Iris pigment epithelial cell (primary cell): ENCODE measurements around the gene GATAD2B.

Experiments used
- DNase-seq: peaks from one replicate; pipeline ENCODE4 v3.0.0-alpha.2; 2011; ENCODE audit warnings: low read depth

GATAD2B gene

DNA sequence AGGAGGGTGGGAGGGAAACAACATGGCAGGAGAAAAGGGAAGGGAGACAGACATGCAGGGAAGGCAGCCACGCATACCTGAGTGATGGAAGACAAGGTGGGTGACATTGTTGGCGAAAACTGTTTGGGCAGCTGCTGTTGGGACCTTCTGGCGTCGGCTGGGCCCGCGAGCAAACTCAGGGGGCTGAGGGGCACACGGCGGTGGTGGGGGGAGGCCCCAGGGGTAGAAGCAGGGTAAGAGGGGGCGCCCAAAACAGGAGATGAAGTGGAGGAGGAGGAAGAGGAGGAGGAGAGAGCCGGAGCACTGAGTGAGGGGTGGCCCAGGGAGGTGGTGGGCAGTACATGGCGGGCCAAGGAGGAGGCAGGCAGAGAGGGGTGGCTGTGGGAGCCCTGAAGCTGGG is 28.4 kb upstream of the GATAD2B start:
- no peak for DNase-seq

- peak; percentile 73 for DNase-seq
Observed at GRCh38 chr1:153946622-153947241, 24.0 kb upstream of the GATAD2B start, which contains the start of gene DENND4B. TSS of gene DENND4B (minus strand) at chr1:153946718. CDS start at chr1:153944374, 2,344 bp downstream.

- peak; percentile 76 for DNase-seq
Observed at GRCh38 chr1:153945795-153946621, 23.2 kb upstream of the GATAD2B start.

GRCh38 chr1:153945131-153945794 is 22.5 kb upstream of the GATAD2B start:
- DNase-seq: peak; percentile 53

DNA sequence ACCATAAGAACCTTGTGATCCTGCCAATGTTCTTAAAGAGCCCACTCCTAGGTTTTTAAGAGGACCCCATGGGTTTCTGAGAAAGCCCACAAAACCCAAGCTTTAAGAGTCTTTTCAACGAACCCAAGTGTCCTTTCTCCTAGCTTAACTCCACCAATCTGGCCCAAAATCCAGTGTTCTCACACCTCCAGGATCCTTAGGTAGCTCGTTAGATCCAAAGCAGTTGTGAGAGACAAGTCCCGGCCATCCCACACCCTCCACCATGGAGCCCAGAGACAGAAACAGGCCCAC is 22.0 kb upstream of the GATAD2B start:
- no peak for DNase-seq

- DNase-seq: no peak
Observed at GRCh38 chr1:153944005-153944826, 21.4 kb upstream of the GATAD2B start.

GRCh38 chr1:153942766-153943549 is 20.2 kb upstream of the GATAD2B start:
- DNase-seq: no peak

GRCh38 chr1:153941826-153942725 is 19.3 kb upstream of the GATAD2B start:
- DNase-seq: no peak

DNA sequence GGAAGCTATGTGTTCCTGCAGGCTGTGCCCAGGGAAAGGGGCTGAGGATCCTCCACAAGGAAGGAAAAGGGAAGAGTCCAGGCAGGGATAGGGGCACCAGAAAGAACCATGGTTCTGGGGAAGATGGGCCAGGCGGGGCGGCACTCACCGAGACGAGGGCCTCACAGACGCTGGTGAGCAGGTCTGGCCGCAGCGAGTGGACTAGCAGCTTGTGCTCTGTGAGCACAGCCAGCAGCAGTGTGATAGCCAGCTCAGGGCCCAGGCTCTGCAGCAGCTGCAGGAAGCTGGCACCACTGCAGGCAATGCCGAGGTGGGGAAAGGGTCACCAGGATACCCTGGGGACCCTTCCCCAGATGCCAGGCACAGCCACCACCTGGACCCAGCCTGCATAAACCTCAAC is 18.0 kb upstream of the GATAD2B start:
- DNase-seq: no peak

DNA sequence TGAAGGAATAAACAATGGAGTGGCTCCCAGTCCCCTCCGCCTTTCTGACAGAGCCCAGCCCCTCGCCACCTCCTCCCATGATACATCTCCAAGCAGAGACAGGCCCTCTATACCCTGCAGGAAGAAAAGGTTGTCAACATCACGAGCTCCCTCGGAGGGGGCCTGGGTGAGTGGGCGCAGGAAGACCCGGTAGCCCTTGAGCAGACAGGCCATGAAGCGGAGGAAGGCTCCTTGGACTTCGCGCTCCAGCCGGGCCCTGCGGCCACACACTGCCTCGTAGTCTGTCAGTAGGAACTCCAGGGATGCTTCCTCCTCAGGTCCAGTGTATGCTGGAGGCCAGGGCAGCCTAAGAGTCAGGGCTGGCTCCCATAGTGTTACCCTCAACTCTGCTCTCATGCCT is 16.7 kb upstream of the GATAD2B start:
- no peak for DNase-seq

- DNase-seq: no peak
Observed at GRCh38 chr1:153938996-153939395, 16.2 kb upstream of the GATAD2B start.

DNA sequence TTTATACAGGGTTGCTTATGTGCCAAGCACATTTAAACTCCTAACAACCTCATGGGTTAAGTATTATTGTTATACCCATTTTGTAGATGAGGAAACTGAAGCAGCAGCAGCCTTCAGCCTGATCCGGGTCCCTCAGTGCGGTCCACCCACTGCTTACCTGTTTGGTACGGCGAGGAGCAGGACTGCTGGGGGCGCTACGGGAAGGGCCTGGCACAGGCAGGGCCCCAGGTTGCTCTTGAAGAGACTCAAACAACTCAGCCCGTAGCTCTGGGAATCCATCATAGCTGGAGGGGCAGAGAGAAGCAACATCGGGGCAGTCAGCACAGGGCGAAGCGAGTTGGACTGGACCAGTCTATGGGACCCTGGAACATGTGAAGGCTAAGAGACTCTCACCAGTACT is 14.6 kb upstream of the GATAD2B start:
- no peak for DNase-seq

DNA sequence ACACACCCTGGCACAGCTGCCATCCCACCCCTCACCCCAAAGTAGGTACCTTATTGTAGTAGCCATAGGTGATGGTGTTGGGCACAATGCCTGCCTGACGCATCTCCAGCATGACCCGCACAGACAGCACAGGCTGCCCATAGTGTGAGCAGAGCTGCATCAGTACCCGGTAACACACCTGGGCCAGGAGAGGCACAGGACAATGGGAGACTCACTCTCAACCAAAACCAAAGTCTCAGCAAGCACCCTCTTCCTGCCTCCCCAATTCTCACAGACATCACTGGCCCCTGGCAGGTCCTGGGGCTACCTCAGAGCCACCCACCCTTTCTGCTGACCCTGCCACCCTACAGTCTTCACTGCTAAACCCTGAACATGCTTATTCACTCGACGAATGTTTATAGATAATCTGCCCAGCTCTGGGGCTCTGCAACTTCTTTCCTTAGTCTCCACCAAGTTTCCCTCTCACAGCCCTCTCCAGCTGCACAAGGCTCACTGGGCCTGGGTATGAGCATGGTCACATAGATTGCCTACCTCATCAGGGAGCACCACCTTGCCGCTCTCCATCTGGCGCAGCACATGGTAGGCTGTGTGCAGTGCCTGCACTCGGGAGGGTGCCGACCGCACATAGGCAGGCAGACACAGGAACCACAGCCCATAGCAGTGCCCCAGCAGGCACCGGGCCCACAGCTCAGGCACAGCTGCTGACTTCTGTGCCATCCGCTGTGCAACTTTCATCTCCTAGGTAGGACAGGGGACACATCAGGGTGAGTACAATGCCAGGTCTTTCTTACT is 13.4 kb upstream of the GATAD2B start:
- no peak for DNase-seq

GRCh38 chr1:153934746-153935145 is 12.0 kb upstream of the GATAD2B start:
- no peak for DNase-seq

DNA sequence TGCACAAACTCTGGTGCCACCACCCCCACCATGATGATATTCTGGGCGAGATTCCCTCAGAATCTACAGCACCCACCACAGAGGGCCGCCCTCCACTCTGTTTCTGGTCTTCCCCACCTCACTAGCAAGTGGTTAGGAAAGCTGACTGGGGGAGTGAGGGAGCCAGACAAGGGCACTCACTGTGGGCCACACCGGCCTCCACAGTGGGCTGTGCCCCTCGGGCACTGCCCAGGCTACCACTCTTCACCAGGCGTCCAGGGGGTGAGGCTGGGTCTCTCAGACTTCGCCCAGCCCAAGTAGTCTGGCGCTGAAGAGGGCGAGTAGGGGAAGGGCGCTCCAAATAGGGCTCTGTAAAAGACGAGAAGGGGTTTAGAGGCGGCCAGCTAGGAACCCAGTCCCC is 11.2 kb upstream of the GATAD2B start:
- DNase-seq: no peak

DNA sequence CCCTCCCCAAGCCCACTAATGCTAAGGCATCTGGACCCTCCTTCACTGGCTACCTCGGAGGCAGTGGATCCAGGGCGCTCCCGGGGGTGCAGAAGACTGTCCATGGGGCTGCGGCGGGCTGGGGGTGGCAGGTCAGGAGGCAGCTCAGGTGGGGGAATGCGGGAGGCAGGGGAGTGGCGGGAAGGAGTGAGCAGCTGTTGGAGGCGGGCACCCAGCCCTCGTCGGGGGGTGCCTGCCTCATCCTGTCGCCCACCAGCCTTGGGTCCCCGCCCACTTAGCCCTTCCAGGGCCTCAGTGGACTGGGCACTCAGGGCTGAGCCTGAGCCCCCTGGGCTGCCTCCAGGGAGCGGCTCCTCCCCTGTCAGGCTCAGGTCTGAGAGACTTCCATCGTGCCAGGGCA is 10.7 kb upstream of the GATAD2B start:
- DNase-seq: no peak

DNA sequence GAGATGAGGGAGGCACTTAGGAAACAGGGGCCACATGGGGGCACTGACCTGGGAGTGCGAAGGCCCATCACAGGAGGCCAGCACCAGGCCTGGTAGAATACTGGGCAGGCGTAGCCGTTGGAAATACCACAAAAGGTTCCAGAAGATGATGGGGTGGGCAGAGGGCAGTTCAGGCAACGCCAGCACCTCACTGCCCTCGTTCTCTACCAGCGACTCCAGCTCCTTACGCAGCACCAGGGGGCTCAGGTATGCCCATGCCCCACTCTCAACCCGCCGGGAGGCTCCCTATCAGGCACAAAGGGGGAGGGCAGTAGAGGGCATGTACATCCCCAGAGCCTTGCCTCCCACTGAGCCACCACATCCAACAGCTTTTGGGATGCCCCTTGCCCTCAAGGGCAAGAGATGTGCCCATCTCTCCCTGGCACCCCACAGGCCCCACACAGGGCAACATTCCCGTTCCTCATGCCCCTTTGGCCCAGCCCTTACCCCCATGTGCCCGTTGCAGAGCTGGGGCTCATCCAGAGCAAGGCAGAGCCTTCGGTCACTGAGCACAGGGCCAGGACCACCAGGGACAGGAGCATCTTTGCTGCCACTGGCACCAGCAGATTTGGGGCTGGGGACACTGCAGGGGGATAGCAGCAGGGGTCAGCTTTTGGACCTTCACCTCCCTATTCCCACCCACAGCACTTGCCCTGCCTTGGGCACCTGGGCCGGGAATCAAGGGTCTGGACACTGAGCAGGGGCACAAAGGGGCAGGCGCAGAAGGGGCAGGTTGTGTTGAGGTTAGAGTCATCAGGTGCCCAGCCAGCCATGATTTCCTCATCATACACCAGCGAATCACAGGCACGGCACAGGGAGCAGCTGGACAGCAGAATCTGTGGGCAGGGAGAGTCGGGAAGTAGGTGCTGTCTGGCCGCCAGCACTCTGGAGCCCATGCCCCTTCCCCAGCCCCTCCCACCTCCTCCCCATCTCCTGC is 9.7 kb upstream of the GATAD2B start:
- DNase-seq: no peak
